H9 (cell line): ENCODE measurements around the gene COL4A4. TPM values are rescaled to one million over a fixed set of nuclear protein-coding genes. Genes with fewer than 3 reads are reported as not detected.

ENCODE experiments used
- DNase-seq: peaks from one replicate; pipeline ENCODE4 v3.0.0-alpha.2; 2017
- H2AFZ ChIP-seq: one replicate; pipeline ENCODE4 v1.6.1; 2013; ENCODE audit warnings: mild to moderate bottlenecking, low read length, control low read depth, moderate library complexity
- H2AK5ac ChIP-seq: 2 replicates; pipeline ENCODE4 v1.6.1; 2013; ENCODE audit warnings: low read length, control low read depth, mixed read lengths; ENCODE audit not compliant: insufficient read length
- H2BK120ac ChIP-seq: one replicate; pipeline ENCODE4 v1.6.1; 2013; ENCODE audit warnings: low read depth, mild to moderate bottlenecking, low read length, control low read depth, inconsistent platforms; ENCODE audit not compliant: poor library complexity, severe bottlenecking
- H2BK12ac ChIP-seq: 2 replicates; pipeline ENCODE4 v1.6.1; 2013; ENCODE audit warnings: low read length, control low read depth, mixed read lengths, low read depth; ENCODE audit not compliant: insufficient read length
- H2BK15ac ChIP-seq: 2 replicates; pipeline ENCODE4 v1.6.1; 2013; ENCODE audit warnings: low read depth, low read length, control low read depth
- H2BK20ac ChIP-seq: one replicate; pipeline ENCODE4 v1.6.1; 2013; ENCODE audit warnings: low read depth, mild to moderate bottlenecking, low read length, control low read depth, inconsistent platforms; ENCODE audit not compliant: poor library complexity, severe bottlenecking
- H2BK5ac ChIP-seq: 2 replicates; pipeline ENCODE4 v1.6.1; 2013; ENCODE audit warnings: low read length, control low read depth, mixed read lengths; ENCODE audit not compliant: insufficient read length
- H3K14ac ChIP-seq: 2 replicates; pipeline ENCODE4 v1.6.1; 2013; ENCODE audit warnings: low read length, control low read depth; ENCODE audit not compliant: insufficient read depth
- H3K18ac ChIP-seq: 2 replicates; pipeline ENCODE4 v1.6.1; 2013; ENCODE audit warnings: low read depth, mild to moderate bottlenecking, mixed read lengths, low read length, control low read depth; ENCODE audit not compliant: insufficient read length
- H3K23ac ChIP-seq: 2 replicates; pipeline ENCODE4 v1.6.1; 2013; ENCODE audit warnings: low read length, control low read depth, mixed read lengths, low read depth; ENCODE audit not compliant: insufficient read length
- H3K23me2 ChIP-seq: 2 replicates; pipeline ENCODE4 v1.6.1; 2013; ENCODE audit warnings: low read depth, mild to moderate bottlenecking, mixed read lengths, low read length, control low read depth; ENCODE audit not compliant: insufficient read length, poor library complexity, severe bottlenecking
- H3K27ac ChIP-seq: 2 replicates; pipeline ENCODE4 v1.5.1; 2013; ENCODE audit warnings: low read length, control low read depth, mixed read lengths, low read depth; ENCODE audit not compliant: insufficient read length
- H3K27me3 ChIP-seq: 2 replicates; pipeline ENCODE4 v1.6.1; 2013; ENCODE audit warnings: low read length, control low read depth, inconsistent platforms; ENCODE audit not compliant: insufficient read depth
- H3K4ac ChIP-seq: 2 replicates; pipeline ENCODE4 v1.6.1; 2013; ENCODE audit warnings: low read depth, mild to moderate bottlenecking, control low read depth, inconsistent platforms, low read length, moderate library complexity
- H3K4me1 ChIP-seq: 2 replicates; pipeline ENCODE4 v1.6.1; 2013; ENCODE audit warnings: low read length, control low read depth, inconsistent platforms; ENCODE audit not compliant: insufficient read depth
- H3K4me2 ChIP-seq: 2 replicates; pipeline ENCODE4 v1.6.1; 2013; ENCODE audit warnings: low read length, control low read depth, mixed read lengths; ENCODE audit not compliant: insufficient read length, insufficient read depth
- H3K56ac ChIP-seq: 2 replicates; pipeline ENCODE4 v1.6.1; 2013; ENCODE audit warnings: low read depth, mild to moderate bottlenecking, mixed read lengths, low read length, control low read depth; ENCODE audit not compliant: insufficient read length
- H3K79me1 ChIP-seq: 2 replicates; pipeline ENCODE4 v1.6.1; 2013; ENCODE audit warnings: low read depth, mild to moderate bottlenecking, moderate library complexity, low read length, control low read depth, inconsistent platforms; ENCODE audit not compliant: insufficient read depth, poor library complexity, severe bottlenecking
- H3K79me2 ChIP-seq: 2 replicates; pipeline ENCODE4 v1.6.1; 2013; ENCODE audit warnings: low read length, control low read depth, inconsistent platforms; ENCODE audit not compliant: insufficient read depth
- H3K9ac ChIP-seq: 2 replicates; pipeline ENCODE4 v1.6.1; 2013; ENCODE audit warnings: low read length, control low read depth, mixed read lengths; ENCODE audit not compliant: insufficient read length; ENCODE audit errors: extremely low read depth
- H3K9me3 ChIP-seq: one replicate; pipeline ENCODE4 v1.6.1; 2013; ENCODE audit warnings: low read depth, low read length, inconsistent platforms; ENCODE audit not compliant: control insufficient read depth
- H3T11ph ChIP-seq: one replicate; pipeline ENCODE4 v1.6.1; 2013; ENCODE audit warnings: mild to moderate bottlenecking, low read length, control low read depth, inconsistent platforms
- H4K20me1 ChIP-seq: one replicate; pipeline ENCODE4 v1.6.1; 2013; ENCODE audit not compliant: control insufficient read depth, insufficient read length, insufficient read depth
- H4K5ac ChIP-seq: 2 replicates; pipeline ENCODE4 v1.6.1; 2013; ENCODE audit warnings: low read depth, mild to moderate bottlenecking, mixed read lengths, low read length, control low read depth; ENCODE audit not compliant: insufficient read length
- H4K8ac ChIP-seq: replicated peaks from 2 replicates; pipeline ENCODE4 v1.6.1; 2013; ENCODE audit warnings: low read length, control low read depth, mixed read lengths, low read depth; ENCODE audit not compliant: insufficient read length
- H4K91ac ChIP-seq: 2 replicates; pipeline ENCODE4 v1.6.1; 2013; ENCODE audit warnings: low read depth, mild to moderate bottlenecking, moderate library complexity, mixed read lengths, low read length, control low read depth; ENCODE audit not compliant: insufficient read length
- H3K27ac Mint-ChIP-seq, 3 experiments: 2 replicates in 2 of 3; 3 replicates in 1 of 3; pipeline ENCODE4 v1.8.0; 2020 to 2021; ENCODE audit warnings: mixed read lengths in 3 of 3, mild to moderate bottlenecking in 1 of 3, moderate library complexity in 1 of 3
- H3K27me3 Mint-ChIP-seq: 2 replicates; pipeline ENCODE4 v1.8.0; 2021; ENCODE audit warnings: low read depth, mild to moderate bottlenecking, moderate library complexity, mixed read lengths
- H3K36me3 Mint-ChIP-seq, 3 experiments: 2 replicates in 2 of 3; 3 replicates in 1 of 3; pipeline ENCODE4 v1.8.0; 2020 to 2021; ENCODE audit warnings: low read depth in 3 of 3, mixed read lengths in 3 of 3; ENCODE audit not compliant: insufficient read depth in 1 of 3
- H3K4me1 Mint-ChIP-seq, 2 experiments: 2 replicates each; pipeline ENCODE4 v1.8.0; 2020; ENCODE audit warnings: mixed read lengths in 2 of 2
- H3K4me3 Mint-ChIP-seq, 2 experiments: 2 replicates in 1 of 2; 3 replicates in 1 of 2; pipeline ENCODE4 v1.8.0; 2020 to 2021; ENCODE audit warnings: mild to moderate bottlenecking in 2 of 2, mixed read lengths in 2 of 2, moderate library complexity in 1 of 2
- H3K9me3 Mint-ChIP-seq, 2 experiments: 2 replicates in 1 of 2; 3 replicates in 1 of 2; pipeline ENCODE4 v1.8.0; 2020; ENCODE audit warnings: mild to moderate bottlenecking in 2 of 2, mixed read lengths in 2 of 2, moderate library complexity in 1 of 2
- WGBS: extraction: QIAGEN DNeasy Blood & Tissue Kit; methylation state at CpG from one replicate; pipeline ENCODE4 v1.1.7; 2013; ENCODE audit warnings: missing lambda C conversion rate, low lambda C conversion rate, mixed read lengths; ENCODE audit not compliant: insufficient read length; ENCODE audit errors: extremely low coverage; 5-methylcytosine and 5-hydroxymethylcytosine counted together
- total RNA-seq: library from RNA; stranded (reverse); gene quantifications from 2 replicates; pipeline ENCODE4 v1.2.1, GENCODE V29; 2021
- TF ChIP-seq, protein P1 (sequence below): fragments of 200-600 bp; sonication (generic); conservative IDR thresholded peaks from 3 replicates; pipeline ENCODE4 v1.8.0; 2021; ENCODE audit warnings: antibody characterized with exemption, mild to moderate bottlenecking

Gene COL4A4
- total RNA-seq, 1 experiment from 2014 or later = 0.92 TPM

DNA sequence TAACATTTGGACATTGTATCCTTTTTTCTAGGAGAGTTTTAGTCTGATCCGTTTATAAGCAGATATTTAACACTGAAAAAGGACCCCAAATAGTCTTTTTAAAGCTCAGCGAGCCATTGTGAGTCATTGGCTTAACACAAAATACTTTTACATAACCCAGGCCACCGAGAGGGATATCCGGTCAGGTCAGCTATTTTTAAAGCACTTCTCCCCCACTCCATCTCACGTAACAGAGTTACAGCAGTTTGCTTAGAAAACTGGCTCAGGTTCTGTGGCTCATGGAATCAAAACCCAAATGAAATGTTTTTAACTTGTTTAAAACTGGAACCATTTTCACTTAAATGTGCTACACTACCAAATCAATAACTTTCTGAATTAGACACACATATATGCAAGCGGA is 24.3 kb upstream of the COL4A4 start:
- Histone ChIP-seq H3K14ac (no peak overlapping the region), H2BK5ac (no peak overlapping the region), H3K18ac (no peak overlapping the region), H3T11ph (no peak overlapping the region), H4K5ac (no peak overlapping the region), H3K79me1 (no peaks in the 10 kb centered on the region), H3K56ac (no peak overlapping the region), H2BK12ac (no peak overlapping the region), H3K23ac (no peak overlapping the region), H4K91ac (no peak overlapping the region), H2BK120ac (no peak overlapping the region), H2AFZ (no peak overlapping the region), H2BK15ac (no peak overlapping the region), H3K27ac (no peak overlapping the region), H2BK20ac (no peak overlapping the region), H4K8ac (no peak overlapping the region), H2AK5ac (no peak overlapping the region), H3K4me2 (no peak overlapping the region), H3K9me3 (no peaks in the 10 kb centered on the region), H3K79me2 (no peaks in the 10 kb centered on the region), H3K4me1 (peaks cover 11% of the 10 kb centered on the region; the same call in 1 of the 2 replicates), H3K9ac (no peak overlapping the region), H3K23me2 (no peaks in the 10 kb centered on the region), H3K27me3 (no peaks in the 10 kb centered on the region), H3K4ac (no peak overlapping the region), H4K20me1 (no peaks in the 10 kb centered on the region)
- TF ChIP-seq, protein P1, sequence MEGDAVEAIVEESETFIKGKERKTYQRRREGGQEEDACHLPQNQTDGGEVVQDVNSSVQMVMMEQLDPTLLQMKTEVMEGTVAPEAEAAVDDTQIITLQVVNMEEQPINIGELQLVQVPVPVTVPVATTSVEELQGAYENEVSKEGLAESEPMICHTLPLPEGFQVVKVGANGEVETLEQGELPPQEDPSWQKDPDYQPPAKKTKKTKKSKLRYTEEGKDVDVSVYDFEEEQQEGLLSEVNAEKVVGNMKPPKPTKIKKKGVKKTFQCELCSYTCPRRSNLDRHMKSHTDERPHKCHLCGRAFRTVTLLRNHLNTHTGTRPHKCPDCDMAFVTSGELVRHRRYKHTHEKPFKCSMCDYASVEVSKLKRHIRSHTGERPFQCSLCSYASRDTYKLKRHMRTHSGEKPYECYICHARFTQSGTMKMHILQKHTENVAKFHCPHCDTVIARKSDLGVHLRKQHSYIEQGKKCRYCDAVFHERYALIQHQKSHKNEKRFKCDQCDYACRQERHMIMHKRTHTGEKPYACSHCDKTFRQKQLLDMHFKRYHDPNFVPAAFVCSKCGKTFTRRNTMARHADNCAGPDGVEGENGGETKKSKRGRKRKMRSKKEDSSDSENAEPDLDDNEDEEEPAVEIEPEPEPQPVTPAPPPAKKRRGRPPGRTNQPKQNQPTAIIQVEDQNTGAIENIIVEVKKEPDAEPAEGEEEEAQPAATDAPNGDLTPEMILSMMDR = no peak
- H3K9me3 Mint-ChIP-seq = no peaks in the 10 kb centered on the region; a peak in 2 of 5 replicates
- H3K27ac Mint-ChIP-seq = no peak overlapping the region
- peaks cover 36 to 52% of the 10 kb centered on the region in 2 experiments for H3K4me1 Mint-ChIP-seq
- peaks cover 3% of the 10 kb centered on the region; the same call in 1 of the 2 replicates for H3K27me3 Mint-ChIP-seq
- peaks cover 0 to 5% (median 0%) of the 10 kb centered on the region in 3 experiments; a peak in 2 of 7 replicates for H3K36me3 Mint-ChIP-seq
- H3K4me3 Mint-ChIP-seq = no peak overlapping the region
- no CpG with 5 or more reads among the region's 6 CpGs for WGBS
- no peak for DNase-seq
